Mononuclear cell (primary cell): ENCODE measurements around the gene PLEKHA7. TPM values are rescaled to one million over a fixed set of nuclear protein-coding genes. Genes with fewer than 3 reads are reported as not detected.
"Not testable (repeated sequence)": the region's sequence is repeated elsewhere in the genome, so short reads cannot be mapped to it uniquely, and the experiment has no call there.

ENCODE experiments used
- H3K27me3 ChIP-seq: 2 replicates; pipeline ENCODE4 v1.6.0; 2011; ENCODE audit warnings: low read length, control low read depth; ENCODE audit not compliant: insufficient read depth
- H3K4me1 ChIP-seq: 2 replicates; pipeline ENCODE4 v1.5.1; 2011; ENCODE audit warnings: mild to moderate bottlenecking, low read length, control low read depth; ENCODE audit not compliant: insufficient read depth
- H3K4me3 ChIP-seq: 2 replicates; pipeline ENCODE4 v1.5.1; 2011; ENCODE audit warnings: mild to moderate bottlenecking, low read length, moderate library complexity
- H3K9me3 ChIP-seq: 2 replicates; pipeline ENCODE4 v1.5.1; 2011; ENCODE audit warnings: low read depth, mild to moderate bottlenecking, control low read depth, low read length
- total RNA-seq: library from RNA; depleted of rRNA; stranded (reverse); fragments of >200 nt; gene quantifications from one replicate; pipeline ENCODE4 v1.2.3, GENCODE V29; 2012

PLEKHA7 gene
- total RNA-seq, 1 donor, result 1.7 TPM

DNA sequence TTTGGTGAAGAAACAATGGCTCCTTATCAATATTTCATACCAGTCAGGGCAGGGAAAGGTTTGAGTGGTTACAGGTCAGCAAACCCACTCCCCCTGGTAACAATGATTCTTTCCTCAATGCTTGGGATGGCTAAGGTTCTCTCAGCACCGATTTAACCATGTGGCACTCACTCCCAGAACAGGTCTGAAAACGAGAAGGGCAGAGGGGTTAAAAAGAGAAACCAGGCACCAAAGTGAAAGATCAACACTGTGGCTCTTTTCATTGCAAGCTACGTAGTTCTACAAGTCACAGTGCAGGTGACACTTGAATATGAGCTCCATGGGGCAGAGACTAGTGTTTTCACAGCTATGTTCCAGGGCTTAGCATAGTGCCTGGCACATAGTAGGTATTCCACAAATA, 132.4 kb downstream of the PLEKHA7 start:
- Histone ChIP-seq H3K9me3 (no peaks in the 10 kb centered on the region), H3K4me1 (no peaks in the 10 kb centered on the region), H3K4me3 (no peak overlapping the region), H3K27me3 (no peaks in the 10 kb centered on the region)

DNA sequence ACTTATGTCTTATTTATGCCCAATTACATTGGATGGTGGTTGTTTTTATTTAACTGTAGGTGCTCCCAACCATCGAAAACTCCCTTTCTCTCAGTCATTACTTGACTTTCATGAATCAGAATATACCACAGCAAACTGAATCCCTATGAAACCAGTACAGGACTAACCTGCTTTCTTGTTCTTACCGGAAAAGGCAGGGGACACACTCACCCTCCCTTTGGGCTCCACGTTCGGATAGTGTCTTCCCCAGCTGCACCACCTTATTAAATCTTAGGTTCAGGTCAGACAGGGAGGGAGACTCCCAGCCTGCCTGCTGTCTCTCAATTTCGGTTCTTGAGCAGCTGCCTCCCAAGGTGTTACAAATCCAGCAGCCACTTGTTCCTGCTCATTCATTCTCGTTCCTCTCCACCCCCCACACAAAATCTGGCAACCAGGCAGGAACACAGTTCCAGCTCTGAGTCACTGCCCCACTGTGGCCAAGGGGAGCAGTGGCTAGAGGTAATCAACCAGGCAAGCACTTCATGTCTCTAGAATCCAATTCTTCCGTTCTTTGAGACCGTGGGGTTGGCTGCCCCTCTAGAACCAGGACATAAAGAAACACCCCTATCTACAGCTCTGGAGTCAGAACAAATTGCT, 133.0 kb downstream of the PLEKHA7 start:
- Histone ChIP-seq H3K9me3 (no peaks in the 10 kb centered on the region), H3K4me3 (no peak overlapping the region), H3K4me1 (no peaks in the 10 kb centered on the region), H3K27me3 (no peaks in the 10 kb centered on the region)

DNA sequence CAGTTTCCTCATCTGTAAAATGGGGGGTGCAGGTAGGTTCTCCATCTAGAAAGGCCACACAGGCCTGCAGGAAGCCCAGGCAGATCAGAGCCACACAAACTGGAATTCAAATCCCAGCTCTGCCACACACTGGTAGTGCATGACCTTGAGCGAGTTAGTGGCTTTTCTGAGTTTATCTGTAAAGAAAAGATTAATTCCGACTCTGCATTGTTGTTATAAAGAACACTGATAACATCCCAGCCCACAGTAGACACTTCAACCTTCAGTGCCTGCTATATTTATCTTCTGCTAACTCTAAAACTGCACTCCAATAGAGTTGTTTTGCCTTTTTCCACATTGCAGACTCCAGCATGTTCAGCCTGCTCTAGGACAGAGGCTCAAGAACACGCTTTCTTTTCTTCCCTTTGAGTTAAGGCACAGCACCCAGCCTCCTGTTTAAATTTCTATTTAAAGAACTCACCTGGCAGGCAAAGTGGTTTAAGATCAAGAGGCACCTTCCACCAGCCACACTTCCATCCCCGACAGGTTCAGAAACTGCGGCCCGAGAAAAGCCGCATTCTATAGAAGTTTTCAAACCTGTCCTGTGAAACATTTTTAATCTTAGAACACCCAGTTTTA, 133.9 kb downstream of the PLEKHA7 start:
- no peaks in the 10 kb centered on the region for H3K4me1 ChIP-seq
- H3K27me3 ChIP-seq, result no peaks in the 10 kb centered on the region
- no peak overlapping the region for H3K4me3 ChIP-seq
- H3K9me3 ChIP-seq, result no peaks in the 10 kb centered on the region

DNA sequence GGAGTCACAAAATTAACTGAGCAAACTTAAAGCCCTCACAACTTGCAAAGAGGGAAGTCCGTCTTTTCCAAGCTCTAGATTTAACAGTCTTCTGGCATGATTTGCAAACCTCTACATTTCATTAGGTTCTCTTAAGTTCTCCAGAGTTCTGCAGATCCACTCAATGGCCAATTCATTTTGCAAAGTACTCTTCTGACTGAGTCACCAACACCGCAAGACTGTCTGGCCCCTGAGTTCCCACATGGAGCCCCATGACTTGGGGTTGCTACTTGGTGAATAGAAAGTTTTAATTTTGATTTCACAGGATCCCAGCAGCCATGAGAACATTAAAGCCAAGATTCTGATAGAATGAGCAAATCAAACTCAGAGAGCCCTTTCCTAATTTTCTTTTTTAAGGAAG, 134.5 kb downstream of the PLEKHA7 start:
- Histone ChIP-seq H3K9me3 (no peaks in the 10 kb centered on the region), H3K4me1 (no peaks in the 10 kb centered on the region), H3K4me3 (no peak overlapping the region), H3K27me3 (no peaks in the 10 kb centered on the region)

DNA sequence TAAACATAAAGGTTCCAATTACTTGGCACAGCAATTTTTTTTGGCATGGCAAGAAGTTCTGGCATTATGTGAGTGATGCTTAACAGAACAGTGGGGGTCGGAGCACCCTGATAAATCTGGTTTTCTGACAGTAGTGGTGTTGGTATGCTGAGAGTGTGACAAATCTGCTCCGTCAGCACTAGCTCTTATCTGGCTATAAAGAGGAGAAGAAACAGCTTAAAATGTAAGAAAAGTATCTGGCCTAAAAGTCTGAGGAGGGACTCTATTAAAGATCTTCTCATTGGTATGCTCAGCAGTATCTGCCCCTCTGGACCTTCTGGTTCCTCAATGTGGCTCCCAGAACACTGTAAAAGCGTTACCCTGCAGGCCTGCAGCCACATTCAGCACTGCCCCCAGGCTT, 137.4 kb downstream of the PLEKHA7 start:
- H3K4me3 ChIP-seq, result no peak overlapping the region
- H3K27me3 ChIP-seq, result no peaks in the 10 kb centered on the region
- no peaks in the 10 kb centered on the region for H3K9me3 ChIP-seq
- no peaks in the 10 kb centered on the region for H3K4me1 ChIP-seq

DNA sequence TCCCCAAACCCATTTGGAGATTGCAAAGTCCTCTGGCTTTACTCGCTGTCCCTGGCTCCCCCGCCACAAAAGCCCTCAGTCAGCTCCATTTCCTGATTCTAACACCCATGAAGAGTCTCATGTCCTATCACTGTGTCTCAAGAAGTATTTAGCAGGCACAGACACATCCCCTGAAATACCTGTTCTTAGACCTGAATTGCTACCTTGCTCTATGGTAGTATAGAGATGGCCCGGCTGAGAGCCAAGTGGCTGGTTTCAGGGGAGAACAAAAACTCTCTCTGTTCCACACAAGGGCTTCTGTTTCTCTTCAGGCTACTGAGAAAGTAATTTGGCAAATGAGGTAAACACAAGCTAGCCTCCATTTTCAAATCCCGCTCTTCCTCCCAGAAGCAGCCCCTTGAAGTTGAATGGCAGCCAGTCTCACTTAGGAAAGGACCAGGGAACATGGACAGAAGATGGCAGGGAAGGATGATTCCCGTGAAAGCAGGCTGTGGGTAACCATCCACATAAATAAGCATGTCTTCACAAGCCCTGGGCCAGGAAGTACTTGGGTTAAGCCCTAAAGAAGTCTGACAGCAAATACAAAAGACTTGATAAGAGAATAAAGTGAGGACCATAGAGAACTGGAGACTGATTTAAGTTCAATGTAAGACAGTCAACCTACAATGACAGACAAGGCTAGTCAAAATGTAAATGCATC, 138.0 kb downstream of the PLEKHA7 start:
- H3K27me3 ChIP-seq, result no peaks in the 10 kb centered on the region
- H3K4me1 ChIP-seq, result no peaks in the 10 kb centered on the region
- H3K9me3 ChIP-seq, result no peaks in the 10 kb centered on the region
- H3K4me3 ChIP-seq, result no peak overlapping the region

DNA sequence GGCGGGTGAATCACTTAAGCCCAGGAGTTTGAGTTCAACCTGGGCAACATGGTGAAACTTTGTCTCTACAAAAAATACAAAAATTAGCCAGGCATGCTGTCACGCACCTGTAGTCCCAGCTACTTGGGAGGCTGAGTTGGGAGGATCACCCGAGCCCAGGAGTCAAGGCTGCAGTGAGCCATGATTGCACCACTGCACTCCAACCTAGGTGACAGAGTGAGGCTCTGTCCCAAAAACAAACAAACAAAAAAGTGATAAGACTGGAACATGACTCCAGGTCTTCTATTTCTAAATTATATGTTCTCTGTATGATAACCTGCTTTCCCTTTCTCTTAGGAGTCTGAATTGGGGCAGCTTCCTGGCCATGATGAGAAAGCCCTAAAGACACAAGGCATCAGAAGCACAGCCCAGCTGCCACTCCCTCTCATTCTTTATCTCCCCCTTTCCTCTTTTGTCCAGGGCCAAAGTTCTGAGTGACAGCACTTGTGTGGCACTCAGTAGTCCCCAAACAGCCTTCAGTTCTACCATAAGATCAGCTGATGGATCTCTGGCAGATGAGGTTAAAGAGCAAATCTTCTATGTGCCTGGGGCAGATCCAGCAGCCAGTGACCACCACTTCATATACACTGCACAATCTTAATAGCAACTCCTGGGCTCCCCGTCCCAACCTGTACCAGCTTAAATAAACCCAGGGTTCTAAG, 139.8 kb downstream of the PLEKHA7 start:
- no peaks in the 10 kb centered on the region for H3K27me3 ChIP-seq
- H3K9me3 ChIP-seq, result no peaks in the 10 kb centered on the region
- H3K4me1 ChIP-seq, result no peaks in the 10 kb centered on the region
- H3K4me3 ChIP-seq, result no peak overlapping the region

DNA sequence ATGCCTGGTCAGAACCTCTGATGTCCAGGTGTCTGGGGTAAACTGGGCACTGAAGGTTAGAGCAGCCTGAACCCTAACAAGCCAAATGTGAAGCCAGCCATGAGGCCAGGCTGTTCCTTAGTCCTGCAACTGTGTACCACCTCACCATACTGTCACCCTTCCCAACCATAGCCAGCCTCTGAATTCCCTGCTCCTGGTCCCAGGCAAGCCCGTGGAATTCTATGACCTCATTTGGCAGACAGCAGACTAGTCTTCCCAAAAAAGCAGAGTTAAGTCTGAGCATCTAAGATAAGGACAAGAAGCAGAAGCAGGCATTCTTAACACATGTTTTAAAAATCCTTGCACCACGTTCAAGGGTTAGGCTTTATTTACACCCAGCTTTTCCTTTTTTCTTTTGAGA, 140.9 kb downstream of the PLEKHA7 start:
- Histone ChIP-seq H3K9me3 (no peaks in the 10 kb centered on the region), H3K27me3 (no peaks in the 10 kb centered on the region), H3K4me3 (no peak overlapping the region), H3K4me1 (no peaks in the 10 kb centered on the region)

DNA sequence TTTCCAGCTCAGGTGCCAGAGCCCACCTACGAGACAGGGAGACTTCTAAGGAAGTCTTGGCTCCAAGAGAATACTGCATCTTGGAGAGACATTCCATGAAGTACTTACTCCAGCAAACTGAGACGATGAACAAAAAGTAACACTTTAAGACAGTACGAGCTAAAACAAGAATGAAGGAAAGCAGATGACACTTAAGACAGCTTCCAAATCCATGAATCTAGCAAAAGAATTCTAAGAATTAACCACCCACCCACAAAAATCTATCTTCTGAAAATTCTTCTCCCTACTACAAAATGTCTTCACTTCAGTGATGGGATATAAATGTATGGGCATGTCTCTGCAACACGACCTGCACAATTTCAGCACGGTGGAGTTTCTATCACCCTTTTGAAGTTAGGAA, 142.8 kb downstream of the PLEKHA7 start:
- no peak overlapping the region for H3K4me3 ChIP-seq
- no peaks in the 10 kb centered on the region for H3K4me1 ChIP-seq
- H3K27me3 ChIP-seq, result no peaks in the 10 kb centered on the region
- H3K9me3 ChIP-seq, result no peaks in the 10 kb centered on the region

DNA sequence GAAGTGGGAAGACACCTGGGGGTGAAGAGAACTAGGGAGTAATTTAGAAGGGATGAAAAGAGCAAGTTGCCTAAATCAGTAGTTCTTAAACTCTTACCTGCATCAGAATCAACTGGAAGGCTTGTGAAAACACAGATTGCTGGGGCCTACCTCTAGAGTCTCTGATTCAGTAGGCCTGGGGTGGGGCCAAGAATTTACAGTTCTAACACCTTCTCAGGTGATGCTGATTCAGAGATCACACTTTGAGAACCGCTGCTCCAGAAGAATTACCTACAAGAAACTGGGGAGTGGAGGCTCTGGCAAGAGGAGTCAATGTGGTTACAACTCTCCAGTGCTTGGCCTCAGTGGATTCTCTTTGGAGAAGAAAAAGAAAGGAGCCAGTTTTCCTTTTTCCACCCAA, 147.1 kb downstream of the PLEKHA7 start:
- Histone ChIP-seq H3K27me3 (no peaks in the 10 kb centered on the region), H3K4me1 (no peaks in the 10 kb centered on the region), H3K9me3 (no peaks in the 10 kb centered on the region)

DNA sequence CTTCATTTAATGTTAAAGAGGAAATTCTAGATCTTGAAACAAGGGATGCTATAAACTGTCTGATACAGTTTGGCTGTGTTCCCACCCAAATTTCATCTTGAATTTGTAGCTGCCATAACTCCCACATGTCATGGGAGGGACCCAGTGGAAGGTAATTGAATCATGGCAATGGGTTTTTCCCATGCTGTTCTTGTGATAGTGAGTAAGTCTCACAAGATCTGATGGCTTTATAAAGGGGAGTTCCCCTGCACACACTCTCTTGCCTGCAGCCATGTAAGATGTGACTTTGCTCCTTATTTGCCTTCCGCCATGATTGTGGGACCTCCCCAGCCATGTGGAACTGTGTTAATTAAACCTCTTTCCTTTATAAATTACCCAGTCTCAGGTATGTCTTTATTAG, 149.8 kb downstream of the PLEKHA7 start:
- H3K4me3 ChIP-seq, H3K27me3 ChIP-seq, H3K4me1 ChIP-seq, H3K9me3 ChIP-seq: not testable (repeated sequence)

More for the DNA sequence above, 147.1 kb downstream of the PLEKHA7 start:
- H3K4me3 ChIP-seq, result no peak overlapping the region

DNA sequence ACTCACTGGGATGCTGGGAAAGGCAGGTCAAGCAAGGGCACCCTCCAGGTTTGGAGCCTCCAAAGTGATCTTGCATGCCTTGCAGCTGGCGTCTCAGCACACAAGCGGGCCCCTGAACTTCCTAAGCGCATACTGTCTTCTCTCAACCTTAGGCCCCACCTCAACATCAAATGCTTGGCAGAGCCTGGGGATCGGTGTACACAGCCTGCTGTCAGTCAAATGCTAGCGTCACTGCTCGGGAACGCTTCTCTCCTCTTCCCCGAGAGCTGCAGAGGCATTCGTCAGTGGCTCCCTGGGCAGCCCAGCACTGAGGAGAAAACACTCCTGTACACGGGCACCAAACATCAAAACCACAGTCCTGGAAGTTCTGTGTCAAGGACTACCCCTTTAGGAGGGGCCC, 150.8 kb downstream of the PLEKHA7 start:
- Histone ChIP-seq H3K27me3 (no peaks in the 10 kb centered on the region), H3K9me3 (no peaks in the 10 kb centered on the region), H3K4me1 (no peaks in the 10 kb centered on the region), H3K4me3 (no peak overlapping the region)

DNA sequence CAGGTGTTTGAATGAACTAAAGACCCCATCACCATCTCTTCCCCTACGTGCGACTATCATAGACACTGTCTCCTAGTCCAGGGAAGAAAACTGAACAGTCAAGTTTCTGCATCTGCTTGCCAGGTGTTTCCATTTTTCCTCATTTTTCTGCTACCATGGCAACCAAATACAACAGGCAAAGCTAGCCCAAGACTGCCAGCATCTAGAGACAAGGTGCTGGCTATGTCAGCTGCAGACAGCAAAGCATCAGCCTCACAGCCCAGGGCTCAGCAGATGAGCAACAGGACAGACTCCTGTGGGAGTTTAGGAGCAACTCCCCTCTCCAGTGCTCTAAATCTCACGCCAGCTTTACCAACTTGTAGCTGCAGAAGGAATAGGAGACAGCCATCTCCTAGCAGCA, 151.5 kb downstream of the PLEKHA7 start:
- H3K27me3 ChIP-seq, result no peaks in the 10 kb centered on the region
- H3K4me1 ChIP-seq, result no peaks in the 10 kb centered on the region
- no peaks in the 10 kb centered on the region for H3K9me3 ChIP-seq
- H3K4me3 ChIP-seq, result no peak overlapping the region

DNA sequence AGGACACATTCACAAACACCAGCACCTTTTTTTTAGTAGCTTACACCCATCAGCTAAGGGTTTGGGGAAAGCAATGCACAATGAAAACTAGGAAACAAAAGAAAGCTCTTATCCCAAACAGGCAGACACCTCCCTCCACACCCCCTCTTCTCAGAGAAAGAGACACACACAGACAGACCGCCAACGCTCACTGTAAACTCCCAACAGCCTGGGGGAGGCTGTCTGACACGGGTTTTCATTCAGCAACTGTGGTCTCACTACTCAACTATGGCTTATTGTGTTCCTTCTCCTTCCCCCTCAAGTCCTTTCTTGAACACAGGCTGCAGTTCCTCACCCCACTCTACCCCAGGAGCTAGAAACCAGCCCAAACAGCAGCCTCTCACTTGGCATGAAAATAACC, 152.4 kb downstream of the PLEKHA7 start:
- H3K27me3 ChIP-seq, result no peaks in the 10 kb centered on the region
- no peaks in the 10 kb centered on the region for H3K4me1 ChIP-seq
- no peak overlapping the region for H3K4me3 ChIP-seq
- H3K9me3 ChIP-seq, result no peaks in the 10 kb centered on the region

DNA sequence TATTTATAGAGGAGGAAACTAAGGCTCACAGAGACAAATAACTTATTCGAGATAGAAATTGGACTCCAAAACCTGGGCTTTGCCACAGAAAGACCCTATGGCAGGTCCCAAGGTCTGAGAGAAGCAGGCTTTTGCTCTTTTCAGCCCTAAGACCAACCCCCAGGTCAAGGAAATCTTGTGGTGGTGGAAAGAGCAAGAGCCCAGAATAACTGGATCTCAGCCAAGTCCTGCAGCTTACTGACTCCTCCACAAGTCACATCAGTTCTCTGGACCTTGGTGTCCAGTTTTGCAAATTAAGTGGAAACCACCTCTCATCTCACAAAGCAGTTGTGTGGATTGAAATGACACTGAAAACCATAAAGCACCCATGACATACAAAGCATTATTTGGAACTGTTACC, 153.6 kb downstream of the PLEKHA7 start:
- Histone ChIP-seq H3K4me1 (no peaks in the 10 kb centered on the region), H3K4me3 (no peak overlapping the region), H3K27me3 (no peaks in the 10 kb centered on the region), H3K9me3 (no peaks in the 10 kb centered on the region)
